Mucosa of rectum (tissue), 2 donors: ENCODE results near the gene ITPR1.

Experiments used
- H3K27ac ChIP-seq, 2 donors: one replicate each; pipeline ENCODE4 v1.7.0; 2013; ENCODE audit warnings: inconsistent platforms in 2 of 2, low read depth in 2 of 2, low read length in 2 of 2
- H3K27me3 ChIP-seq, 2 donors: one replicate each; pipeline ENCODE4 v1.7.0; 2013; ENCODE audit warnings: low read length in 2 of 2; ENCODE audit not compliant: control insufficient read depth in 2 of 2, insufficient read depth in 2 of 2
- H3K36me3 ChIP-seq, 2 donors: one replicate each; pipeline ENCODE4 v1.7.0; 2013; ENCODE audit warnings: low read length in 2 of 2; ENCODE audit not compliant: control insufficient read depth in 2 of 2, insufficient read depth in 2 of 2
- H3K4me1 ChIP-seq, 2 donors: one replicate each; pipeline ENCODE4 v1.7.0; 2013; ENCODE audit warnings: low read length in 2 of 2, mild to moderate bottlenecking in 1 of 2; ENCODE audit not compliant: control insufficient read depth in 2 of 2, insufficient read depth in 2 of 2
- H3K4me3 ChIP-seq, 2 donors: one replicate each; pipeline ENCODE4 v1.7.0; 2013; ENCODE audit warnings: low read length in 2 of 2
- H3K9ac ChIP-seq, 2 donors: one replicate each; pipeline ENCODE4 v1.7.0; 2013; ENCODE audit warnings: low read length in 2 of 2, low read depth in 1 of 2, mild to moderate bottlenecking in 1 of 2
- H3K9me3 ChIP-seq, 2 donors: one replicate each; pipeline ENCODE4 v1.7.0; 2013; ENCODE audit warnings: low read length in 2 of 2; ENCODE audit not compliant: control insufficient read depth in 2 of 2
- donor health status: healthy.
- donor health status: Normal muscosa, but diverticular disease.

Gene ITPR1

DNA sequence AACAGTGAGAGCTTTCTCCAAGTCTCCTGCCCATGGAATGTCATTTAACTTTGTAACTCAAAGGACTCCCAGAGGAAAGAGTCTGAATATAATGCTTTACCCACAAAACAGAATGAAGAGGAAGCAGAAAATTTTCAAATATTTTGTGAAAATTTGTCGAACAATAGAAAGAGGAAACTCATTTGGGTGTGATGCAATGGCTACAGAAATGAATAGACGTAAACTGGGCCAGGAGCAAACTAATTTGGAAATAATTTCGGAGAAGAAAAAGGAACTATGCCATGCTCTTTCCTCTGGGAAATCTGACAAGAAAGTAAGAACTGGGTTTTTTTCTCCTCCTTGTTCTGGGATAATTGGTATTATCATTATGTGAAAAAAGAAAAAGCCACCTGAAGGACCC, 14.9 kb upstream of the ITPR1 start:
- no peak overlapping the region for H3K4me3 ChIP-seq

DNA sequence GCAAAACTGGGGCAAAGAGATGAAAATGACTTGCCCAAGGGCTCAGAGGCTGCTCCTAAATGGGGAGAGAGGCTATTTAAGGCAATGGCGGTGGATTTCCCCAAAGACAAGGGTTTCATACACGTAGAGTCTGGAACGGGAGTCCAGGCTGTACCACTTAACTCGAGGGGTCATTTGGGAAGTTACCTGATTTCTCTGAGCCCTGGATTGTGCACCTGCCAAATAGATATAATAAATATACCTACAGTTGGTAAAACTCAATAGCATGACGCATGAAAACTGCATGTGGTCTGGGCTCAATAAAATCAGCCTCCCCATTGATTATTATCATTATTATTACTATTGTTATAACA, 1.3 kb upstream of the ITPR1 start:
- peaks cover 0 to 2% of the 10 kb centered on the region in 2 donors for H3K27me3 ChIP-seq

More for the DNA sequence above, 14.9 kb upstream of the ITPR1 start:
- Histone ChIP-seq H3K4me1 (no peaks in the 10 kb centered on the region), H3K27me3 (no peaks in the 10 kb centered on the region), H3K27ac (no peak overlapping the region), H3K9me3 (no peaks in the 10 kb centered on the region), H3K9ac (no peak overlapping the region), H3K36me3 (no peaks in the 10 kb centered on the region)

DNA sequence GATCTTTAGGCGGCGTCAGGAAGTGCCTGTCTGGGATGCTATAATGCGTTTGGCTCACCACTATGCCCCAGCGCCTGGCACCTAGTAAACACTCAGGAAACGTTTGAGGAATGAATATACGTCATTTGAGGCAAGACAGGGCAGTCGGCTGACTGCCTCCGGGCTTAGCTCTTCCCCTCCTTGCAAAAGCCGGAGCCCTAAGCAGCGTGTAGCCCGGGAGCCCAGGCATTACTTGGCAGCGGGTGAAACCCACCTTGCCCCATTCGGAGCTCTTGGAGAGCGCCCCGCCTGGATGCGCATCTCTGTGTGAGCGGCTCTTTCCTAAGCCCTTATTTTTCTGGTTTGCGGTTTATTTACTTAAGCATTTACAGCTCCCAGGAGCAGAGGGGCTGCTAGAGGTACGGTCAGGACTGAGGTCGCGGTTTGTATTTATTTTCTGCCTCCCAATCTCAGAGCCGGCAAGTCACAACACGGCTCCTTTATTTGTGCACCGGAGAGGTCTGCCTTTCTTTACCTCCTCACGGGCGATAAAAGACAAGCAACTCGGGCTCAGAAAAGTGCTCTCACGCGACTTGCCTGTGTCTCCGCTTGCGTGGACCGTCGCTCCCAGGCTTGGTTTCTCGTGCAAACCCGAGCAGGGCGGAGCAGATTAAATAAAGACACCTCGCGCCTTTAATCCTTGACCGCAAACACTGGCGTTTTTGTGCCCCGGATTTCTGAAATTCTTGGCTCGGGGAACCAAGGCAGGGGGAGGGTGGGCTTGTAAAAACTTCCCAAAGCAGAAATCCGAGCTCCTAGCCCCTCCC, 737 bp upstream of the ITPR1 start:
- Histone ChIP-seq H3K9ac (peak overlapping the region; percentile 57 to 80), H3K4me3 (peak overlapping the region; percentile 77 to 89), H3K9me3 (no peaks in the 10 kb centered on the region), H3K27ac (peak overlapping the region; percentile 65 to 66), H3K27me3 (peaks cover 0 to 2% of the 10 kb centered on the region in 2 donors), H3K4me1 (peaks cover 5 to 11% of the 10 kb centered on the region in 2 donors), H3K36me3 (no peaks in the 10 kb centered on the region)

More for the DNA sequence above, 1.3 kb upstream of the ITPR1 start:
- H3K9ac ChIP-seq, result peak overlapping the region; percentile 57 to 80
- H3K9me3 ChIP-seq, result no peaks in the 10 kb centered on the region
- H3K27ac ChIP-seq, result no peak overlapping the region
- H3K36me3 ChIP-seq, result no peaks in the 10 kb centered on the region
- H3K4me3 ChIP-seq, result peak overlapping the region; percentile 77 to 89
- H3K4me1 ChIP-seq, result peaks cover 5 to 11% of the 10 kb centered on the region in 2 donors

DNA sequence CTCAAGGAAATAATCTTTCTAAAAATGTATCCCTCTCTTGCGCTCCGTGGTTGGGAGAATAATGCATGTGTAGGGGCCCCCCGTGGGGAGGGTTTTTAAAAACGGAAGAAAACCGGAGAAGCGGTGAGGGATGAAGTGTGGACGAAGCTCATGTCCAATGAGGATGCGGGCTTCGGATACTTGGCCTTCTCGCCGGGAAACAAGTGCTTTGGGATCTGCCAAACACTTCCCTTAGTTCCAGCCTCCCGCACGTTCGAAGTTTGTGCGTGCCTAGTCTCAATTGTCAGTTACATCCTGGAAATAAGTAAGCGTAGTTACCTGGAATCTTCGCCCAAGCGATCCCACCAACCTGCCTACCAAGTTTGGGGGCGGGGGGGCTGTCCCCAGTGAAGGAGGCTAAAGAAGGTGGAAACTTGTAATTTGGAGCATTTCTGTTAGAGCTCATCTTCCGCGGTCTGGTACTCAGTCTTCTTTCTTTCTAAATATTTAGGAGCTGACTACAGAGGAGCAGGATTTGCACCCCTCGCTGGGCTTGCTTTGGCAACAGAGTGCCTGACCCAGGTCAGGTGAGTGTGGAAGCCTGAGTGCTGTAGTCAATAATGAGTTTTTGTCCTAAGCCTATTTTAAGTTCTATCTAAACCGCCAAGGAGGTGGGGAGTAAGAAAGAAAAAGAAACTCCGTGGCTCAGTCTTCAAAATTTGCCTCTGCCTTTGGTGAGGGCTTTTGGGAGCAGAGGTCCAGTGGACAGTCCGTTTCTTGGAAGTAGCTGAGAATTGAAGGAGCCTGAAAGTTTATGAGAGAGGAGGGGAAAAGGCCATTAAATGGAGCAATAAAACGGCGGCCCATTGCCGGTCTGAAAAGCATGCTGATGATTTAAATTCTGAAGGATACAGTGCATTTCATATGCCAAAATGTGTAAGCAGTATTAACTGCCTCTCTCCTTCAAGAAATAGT, 1.1 kb downstream of the ITPR1 start:
- peak overlapping the region; percentile 9 to 61 for H3K9ac ChIP-seq

DNA sequence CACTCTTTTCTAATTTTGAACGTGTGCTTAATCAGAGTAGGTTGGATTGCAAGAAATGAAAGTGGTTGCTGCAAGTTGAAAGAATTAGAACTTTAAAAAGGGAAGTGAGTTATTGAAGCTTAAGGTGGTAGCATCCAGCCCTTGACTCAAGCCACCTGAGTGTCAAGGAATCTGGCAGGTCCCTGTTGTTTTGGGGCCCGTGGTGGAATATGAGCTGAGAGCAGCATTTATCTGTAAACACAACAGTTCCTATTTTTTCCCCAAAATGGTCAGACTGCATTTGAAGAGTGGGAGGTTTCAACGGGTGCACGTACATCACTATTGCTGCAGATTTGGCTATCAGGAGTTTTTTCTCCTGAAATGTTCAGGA, 1.7 kb downstream of the ITPR1 start:
- no peaks in the 10 kb centered on the region for H3K36me3 ChIP-seq
- no peaks in the 10 kb centered on the region for H3K9me3 ChIP-seq
- peaks cover 5 to 11% of the 10 kb centered on the region in 2 donors for H3K4me1 ChIP-seq
- H3K4me3 ChIP-seq, result peak overlapping the region; percentile 77 to 89
- peak overlapping the region in 1 of 2 donors; percentile 2 for H3K27ac ChIP-seq
- peak overlapping the region in 1 of 2 donors; percentile 61 for H3K9ac ChIP-seq
- peaks cover 0 to 2% of the 10 kb centered on the region in 2 donors for H3K27me3 ChIP-seq

More for the DNA sequence above, 1.1 kb downstream of the ITPR1 start:
- Histone ChIP-seq H3K9me3 (no peaks in the 10 kb centered on the region), H3K4me3 (peak overlapping the region; percentile 77 to 89), H3K4me1 (peaks cover 5 to 11% of the 10 kb centered on the region in 2 donors), H3K27me3 (peaks cover 0 to 2% of the 10 kb centered on the region in 2 donors), H3K36me3 (no peaks in the 10 kb centered on the region), H3K27ac (peak overlapping the region; percentile 2)

DNA sequence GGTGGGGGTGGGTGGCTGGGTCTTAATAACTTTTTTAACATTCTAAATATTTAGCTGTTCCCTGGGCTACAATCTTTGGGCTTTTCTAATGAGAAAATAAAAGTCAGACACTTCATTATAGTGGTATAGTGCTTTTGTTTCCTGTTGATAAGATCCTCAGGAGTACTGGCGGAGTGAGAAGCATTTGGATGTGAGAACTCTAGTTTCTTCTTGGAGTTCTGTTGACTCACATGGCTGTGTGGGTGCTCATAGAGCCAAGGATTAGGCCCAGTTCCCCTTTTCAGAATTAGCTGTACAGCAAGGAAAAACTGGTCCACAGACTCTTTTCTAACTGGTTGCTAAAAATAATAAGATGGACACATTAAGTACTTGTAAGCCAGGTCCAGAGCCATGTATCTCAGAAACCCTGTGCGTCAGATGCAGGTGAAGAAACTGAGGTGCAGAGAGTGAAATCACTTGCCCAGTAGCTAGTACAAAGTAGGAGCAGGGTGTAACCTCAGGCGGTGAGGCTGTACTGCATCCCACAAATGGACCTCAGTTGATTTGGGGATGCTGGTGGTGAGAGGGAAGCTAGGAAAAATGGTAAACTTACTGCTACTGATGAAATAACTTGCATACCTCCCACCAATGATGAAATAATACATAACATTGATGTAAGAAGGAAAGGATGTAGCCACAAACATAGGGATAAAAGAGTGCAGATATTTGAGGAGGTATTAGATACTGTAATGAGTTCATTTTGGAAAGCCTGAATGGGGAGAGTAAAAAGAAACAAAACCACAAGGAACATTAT, 2.3 kb downstream of the ITPR1 start:
- H3K4me3 ChIP-seq, result peak overlapping the region; percentile 77 to 89

DNA sequence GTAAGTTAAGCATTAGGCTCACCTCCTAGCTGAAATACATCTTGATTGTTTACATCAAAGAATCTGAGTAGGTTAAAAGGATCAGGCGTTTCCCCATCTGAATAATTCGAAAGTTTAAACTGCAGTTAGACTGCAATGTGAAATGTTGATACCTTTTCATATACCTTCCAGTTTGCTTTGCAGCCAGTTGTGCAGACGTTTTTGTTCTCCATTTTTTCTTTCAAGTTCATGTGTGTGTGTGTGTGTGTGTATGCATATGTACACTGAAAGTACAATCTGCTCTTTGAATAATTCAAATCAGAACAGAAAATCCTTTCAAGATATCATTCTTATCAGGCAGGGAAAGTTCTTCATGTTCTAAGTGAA, 2.9 kb downstream of the ITPR1 start:
- Histone ChIP-seq H3K36me3 (no peaks in the 10 kb centered on the region), H3K9ac (no peak overlapping the region), H3K4me1 (peaks cover 5 to 11% of the 10 kb centered on the region in 2 donors), H3K4me3 (no peak overlapping the region), H3K27me3 (peaks cover 0 to 2% of the 10 kb centered on the region in 2 donors), H3K27ac (no peak overlapping the region), H3K9me3 (no peaks in the 10 kb centered on the region)

More for the DNA sequence above, 2.3 kb downstream of the ITPR1 start:
- Histone ChIP-seq H3K9ac (no peak overlapping the region), H3K27ac (no peak overlapping the region), H3K27me3 (peaks cover 0 to 2% of the 10 kb centered on the region in 2 donors), H3K36me3 (no peaks in the 10 kb centered on the region), H3K4me1 (peaks cover 5 to 11% of the 10 kb centered on the region in 2 donors), H3K9me3 (no peaks in the 10 kb centered on the region)

DNA sequence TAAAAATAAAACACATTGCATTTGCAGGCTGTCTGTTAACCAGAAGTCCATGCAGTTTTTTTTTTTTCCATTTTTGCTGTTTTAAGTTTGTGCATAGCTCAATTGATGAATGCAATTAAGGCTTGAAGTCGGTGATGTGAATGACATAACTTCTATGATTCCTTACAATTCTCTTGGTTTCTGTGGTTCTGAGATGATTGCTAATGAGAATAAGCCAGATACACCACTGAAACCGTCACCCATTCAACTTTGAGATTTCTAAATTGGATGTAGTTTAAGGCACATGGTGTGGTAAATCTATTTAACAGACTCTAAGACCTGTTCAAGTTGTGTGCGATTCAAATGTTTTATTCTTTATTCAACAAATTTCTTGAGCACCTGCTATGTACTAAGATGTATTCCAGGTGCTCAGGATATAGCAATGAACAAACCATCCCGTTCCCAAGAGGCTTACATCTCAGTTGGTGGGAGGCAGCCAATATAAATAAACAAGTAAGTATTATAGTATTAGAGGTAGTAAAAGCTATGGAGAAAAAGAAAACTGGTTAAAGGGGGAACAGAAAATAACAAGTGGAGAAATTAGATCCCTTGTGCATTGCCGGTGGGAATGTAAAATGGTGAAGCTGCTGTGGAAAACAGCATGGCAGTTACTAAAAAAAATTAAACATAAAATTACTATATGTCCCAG, 4.0 kb downstream of the ITPR1 start:
- H3K27ac ChIP-seq, result no peak overlapping the region
- no peak overlapping the region for H3K4me3 ChIP-seq
- peaks cover 4% of the 10 kb centered on the region in 2 donors for H3K36me3 ChIP-seq
- H3K4me1 ChIP-seq, result peaks cover 5 to 13% of the 10 kb centered on the region in 2 donors
- H3K9me3 ChIP-seq, result no peaks in the 10 kb centered on the region
- peaks cover 0 to 2% of the 10 kb centered on the region in 2 donors for H3K27me3 ChIP-seq
- H3K9ac ChIP-seq, result no peak overlapping the region

DNA sequence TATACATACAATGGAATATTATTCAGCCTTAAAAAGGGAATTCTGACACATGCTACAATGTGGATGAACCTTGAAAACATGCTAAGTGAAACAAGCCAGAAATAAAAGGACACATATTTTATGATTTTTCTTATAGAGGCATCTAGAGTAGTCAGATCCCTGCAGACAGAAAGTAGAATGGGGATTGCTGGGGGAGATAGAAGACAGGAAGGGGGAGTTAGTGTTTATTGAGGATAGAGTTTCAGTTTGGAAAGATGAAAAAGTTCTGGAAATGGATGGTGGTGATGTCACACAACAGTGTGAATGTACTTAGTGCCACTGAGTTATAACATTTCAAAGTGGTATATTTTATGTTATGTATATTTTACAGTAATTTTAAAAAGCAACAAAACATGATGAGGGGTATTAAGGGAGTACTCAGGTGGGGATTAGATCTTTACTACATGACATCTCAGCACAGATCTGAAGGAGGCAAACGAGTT, 4.7 kb downstream of the ITPR1 start:
- Histone ChIP-seq H3K9me3 (no peaks in the 10 kb centered on the region), H3K4me1 (peaks cover 3 to 13% of the 10 kb centered on the region in 2 donors), H3K4me3 (no peak overlapping the region), H3K27me3 (no peaks in the 10 kb centered on the region), H3K36me3 (peaks cover 4% of the 10 kb centered on the region in 2 donors), H3K27ac (no peak overlapping the region), H3K9ac (no peak overlapping the region)
